ENCODE data around the gene WDSUB1.

The WDSUB1 gene

GRCh38 chr2:159281002-159281401 is 5.5 kb downstream of the WDSUB1 start:
- DNase-seq (ENCODE audit: extremely low read depth, low read depth) = no peak
- no peak for TF ChIP-seq CTCF (IDR thresholded peaks at IDR 0.05; ENCODE audit: low read depth, low read length)

GRCh38 chr2:159279700-159280099 is 6.8 kb downstream of the WDSUB1 start:
- TF ChIP-seq CTCF (IDR thresholded peaks at IDR 0.05; ENCODE audit: low read depth, low read length) = no peak
- DNase-seq (ENCODE audit: extremely low read depth, low read depth) = no peak

- DNase-seq (ENCODE audit: extremely low read depth, low read depth) = no peak
- no peak for TF ChIP-seq CTCF (IDR thresholded peaks at IDR 0.05; ENCODE audit: low read depth, low read length)
Observed at GRCh38 chr2:159275111-159275510, 11.4 kb downstream of the WDSUB1 start.

GRCh38 chr2:159272156-159272555 is 14.3 kb downstream of the WDSUB1 start:
- no peak for TF ChIP-seq CTCF (IDR thresholded peaks at IDR 0.05; ENCODE audit: low read depth, low read length)
- no peak for DNase-seq (ENCODE audit: extremely low read depth, low read depth)

- no peak for TF ChIP-seq CTCF (IDR thresholded peaks at IDR 0.05; ENCODE audit: low read depth, low read length)
- DNase-seq (ENCODE audit: extremely low read depth, low read depth) = no peak
Observed at GRCh38 chr2:159270744-159271379, 15.6 kb downstream of the WDSUB1 start.

- DNase-seq (ENCODE audit: extremely low read depth, low read depth) = no peak
Observed at GRCh38 chr2:159267921-159268320, 18.6 kb downstream of the WDSUB1 start.

GRCh38 chr2:159266554-159266953 is 19.9 kb downstream of the WDSUB1 start:
- TF ChIP-seq CTCF (IDR thresholded peaks at IDR 0.05; ENCODE audit: low read depth, low read length) = no peak
- DNase-seq (ENCODE audit: extremely low read depth, low read depth) = no peak

More at GRCh38 chr2:159267921-159268320, 18.6 kb downstream of the WDSUB1 start:
- no peak for TF ChIP-seq CTCF (IDR thresholded peaks at IDR 0.05; ENCODE audit: low read depth, low read length)
